ENCODE results near the gene ITPRIP. TPM values are rescaled to one million over a fixed set of nuclear protein-coding genes. Genes with fewer than 3 reads are reported as not detected.

The ITPRIP gene
- total RNA-seq, 1 experiment from 2014 or later, result 1.7 TPM

GRCh38 chr10:104342941-104343411, 4.7 kb upstream of the ITPRIP start:
- CTCF ChIA-PET, result no interaction called here
- Mint-ChIP-seq H3K4me1 (ENCODE audit: low read depth, unreplicated experiment) (peaks cover 13% of the 10 kb centered on the region), H3K9me3 (ENCODE audit: low read depth, unreplicated experiment) (no peaks in the 10 kb centered on the region), H3K4me3 (ENCODE audit: low read depth, unreplicated experiment) (no peak overlapping the region), H3K36me3 (ENCODE audit: insufficient read depth, unreplicated experiment) (peaks cover 11% of the 10 kb centered on the region), H3K27me3 (ENCODE audit: unreplicated experiment) (peaks cover 27% of the 10 kb centered on the region), H3K27ac (ENCODE audit: unreplicated experiment) (no peak overlapping the region)
- BruUV-seq (replicated peaks), result no TSS peak
- intact Hi-C loops (cut with micrococcal nuclease; ENCODE audit: unreplicated experiment), result no loop called here
- no peak for DNase-seq
- TF ChIP-seq CTCF (IDR thresholded peaks at IDR 0.05; ENCODE audit: unreplicated experiment), result no peak

- BruUV-seq (replicated peaks), result no TSS peak
- no peak overlapping the region for H3K27ac Mint-ChIP-seq (ENCODE audit: unreplicated experiment)
- CTCF ChIA-PET, result interaction anchor here (1.0 kb wide), 1 partner anchor 76 kb away, joined by 3 read pairs; no protein-coding TSS in a partner anchor
- intact Hi-C loops (cut with micrococcal nuclease; ENCODE audit: unreplicated experiment), result no loop called here
- DNase-seq, result no peak
- no peak for TF ChIP-seq CTCF (IDR thresholded peaks at IDR 0.05; ENCODE audit: unreplicated experiment)
- no peaks in the 10 kb centered on the region for H3K9me3 Mint-ChIP-seq (ENCODE audit: low read depth, unreplicated experiment)
- H3K4me3 Mint-ChIP-seq (ENCODE audit: low read depth, unreplicated experiment), result no peak overlapping the region
- peaks cover 14% of the 10 kb centered on the region for H3K36me3 Mint-ChIP-seq (ENCODE audit: insufficient read depth, unreplicated experiment)
- H3K4me1 Mint-ChIP-seq (ENCODE audit: low read depth, unreplicated experiment), result peaks cover 13% of the 10 kb centered on the region
- peaks cover 28% of the 10 kb centered on the region for H3K27me3 Mint-ChIP-seq (ENCODE audit: unreplicated experiment)
These were observed 2.4 kb upstream of the ITPRIP start for GRCh38 chr10:104340641-104341040.

GRCh38 chr10:104340111-104340526, 1.9 kb upstream of the ITPRIP start:
- H3K27me3 Mint-ChIP-seq (ENCODE audit: unreplicated experiment), result peaks cover 28% of the 10 kb centered on the region
- H3K4me3 Mint-ChIP-seq (ENCODE audit: low read depth, unreplicated experiment), result peak overlapping the region; percentile 99
- no peak for DNase-seq
- peaks cover 14% of the 10 kb centered on the region for H3K36me3 Mint-ChIP-seq (ENCODE audit: insufficient read depth, unreplicated experiment)
- intact Hi-C loops (cut with micrococcal nuclease; ENCODE audit: unreplicated experiment), result no loop called here
- no peak overlapping the region for H3K27ac Mint-ChIP-seq (ENCODE audit: unreplicated experiment)
- H3K4me1 Mint-ChIP-seq (ENCODE audit: low read depth, unreplicated experiment), result peaks cover 13% of the 10 kb centered on the region
- TF ChIP-seq CTCF (IDR thresholded peaks at IDR 0.05; ENCODE audit: unreplicated experiment), result no peak
- BruUV-seq (replicated peaks), result no TSS peak
- H3K9me3 Mint-ChIP-seq (ENCODE audit: low read depth, unreplicated experiment), result no peaks in the 10 kb centered on the region
- CTCF ChIA-PET, result no interaction called here

- DNase-seq, result no peak
- Mint-ChIP-seq H3K4me3 (ENCODE audit: low read depth, unreplicated experiment) (peak overlapping the region; percentile 99), H3K27me3 (ENCODE audit: unreplicated experiment) (peaks cover 28% of the 10 kb centered on the region), H3K36me3 (ENCODE audit: insufficient read depth, unreplicated experiment) (peaks cover 14% of the 10 kb centered on the region), H3K9me3 (ENCODE audit: low read depth, unreplicated experiment) (no peaks in the 10 kb centered on the region), H3K27ac (ENCODE audit: unreplicated experiment) (no peak overlapping the region), H3K4me1 (ENCODE audit: low read depth, unreplicated experiment) (peaks cover 13% of the 10 kb centered on the region)
- intact Hi-C loops (cut with micrococcal nuclease; ENCODE audit: unreplicated experiment), result no loop called here
- CTCF ChIA-PET, result no interaction called here
- no peak for TF ChIP-seq CTCF (IDR thresholded peaks at IDR 0.05; ENCODE audit: unreplicated experiment)
- no TSS peak for BruUV-seq (replicated peaks)
These were observed 1.3 kb upstream of the ITPRIP start for GRCh38 chr10:104339469-104340110.
